ENCODE data around the gene TMC3. TPM values are rescaled to one million over a fixed set of nuclear protein-coding genes. Genes with fewer than 3 reads are reported as not detected.

Gene TMC3
- total and polyA plus RNA-seq, 5 donors = 0.02 to 0.14 TPM; not detected in 3

DNA sequence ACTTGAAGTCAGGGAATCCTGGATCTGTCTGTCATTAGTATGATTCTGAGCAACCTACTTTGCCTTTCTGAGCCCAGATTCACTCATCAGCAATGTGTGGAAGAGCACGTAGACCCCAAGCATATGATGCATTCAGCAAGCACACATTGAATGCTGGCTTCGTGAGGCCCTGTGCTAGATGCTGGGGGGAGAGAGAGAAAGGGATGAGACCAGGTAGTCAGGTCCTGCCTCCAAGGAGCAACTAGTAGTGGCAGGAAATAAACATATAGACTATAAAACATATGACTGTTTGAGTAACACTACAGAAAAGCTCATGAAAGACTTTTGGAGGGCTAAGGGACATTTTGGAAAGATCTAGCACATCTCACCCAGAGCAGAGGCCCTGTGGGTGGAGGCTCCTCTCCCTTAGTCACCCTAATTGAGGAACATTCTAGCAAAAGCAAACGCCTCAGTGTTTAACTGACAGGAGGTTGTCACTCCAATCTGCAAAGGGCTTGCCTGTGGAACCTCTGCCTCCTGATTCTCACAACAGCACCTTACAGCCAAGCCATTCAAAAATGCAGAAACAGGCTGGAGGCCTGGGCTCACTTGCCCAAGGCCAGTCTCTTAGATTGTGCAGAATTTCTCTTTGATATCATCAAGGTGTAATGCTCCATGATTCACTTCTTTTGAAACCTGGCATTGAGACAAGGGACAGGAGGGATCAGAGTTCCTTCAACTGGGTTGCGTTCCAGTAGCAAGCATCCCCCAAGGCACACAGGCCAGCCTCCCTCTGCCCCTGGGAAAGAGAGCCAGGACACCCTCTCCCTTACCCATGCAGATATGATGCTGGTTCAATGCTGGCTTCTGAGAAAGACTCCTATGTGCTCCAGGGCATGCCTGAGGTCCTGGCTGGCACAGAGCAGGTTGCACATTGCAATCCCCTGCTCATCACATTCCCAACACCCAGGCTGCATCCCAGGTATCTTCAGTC lies 76.1 kb downstream of the TMC3 start:
- no peak overlapping the region for H3K27ac ChIP-seq (ENCODE audit: low read length)
- no peaks in the 10 kb centered on the region for H3K27me3 ChIP-seq (ENCODE audit: control insufficient read depth, insufficient read depth)
- intact Hi-C loops (cut with DNase I) = no loop called here
- peaks cover 12% of the 10 kb centered on the region for H3K4me1 ChIP-seq (ENCODE audit: control insufficient read depth, insufficient read depth, low read length)
- 75% methylated on average over 4 of the region's 4 CpGs for WGBS
- ATAC-seq (no peak), DNase-seq (no peak)
- H3K9me3 ChIP-seq (ENCODE audit: control insufficient read depth, low read length) = no peaks in the 10 kb centered on the region
- peak overlapping the region; percentile 39 for H3K4me3 ChIP-seq (ENCODE audit: low read length)

DNA sequence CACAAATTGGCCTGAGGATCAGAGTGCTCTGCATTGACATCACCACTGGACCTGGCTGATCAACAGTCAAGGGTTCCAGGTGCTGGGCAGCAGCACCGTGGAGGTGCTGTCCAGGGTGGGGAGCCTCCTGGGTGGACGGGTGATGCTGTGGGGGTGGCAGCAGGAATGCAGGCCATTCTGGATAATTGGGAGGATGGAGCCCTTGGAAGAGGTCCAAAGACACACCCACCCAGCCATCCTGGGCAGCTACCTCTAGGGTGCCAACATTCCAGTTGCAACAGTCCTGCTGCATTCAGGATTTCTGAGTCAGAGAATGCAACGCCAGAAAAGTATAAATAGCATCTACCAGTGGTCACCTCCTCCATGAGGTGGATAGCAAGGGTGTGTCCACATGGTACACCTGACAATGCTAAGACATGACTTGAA lies 76.9 kb downstream of the TMC3 start:
- ATAC-seq = peak in 1 of 2 donors; percentile 39
- peaks cover 12% of the 10 kb centered on the region for H3K4me1 ChIP-seq (ENCODE audit: control insufficient read depth, insufficient read depth, low read length)
- WGBS = 45% methylated on average over 3 of the region's 3 CpGs

GRCh38 chr15:81296673-81297072 lies 77.3 kb downstream of the TMC3 start:
- H3K9me3 ChIP-seq (ENCODE audit: control insufficient read depth, low read length) = no peaks in the 10 kb centered on the region
- no peaks in the 10 kb centered on the region for H3K27me3 ChIP-seq (ENCODE audit: control insufficient read depth, insufficient read depth)
- intact Hi-C loops (cut with DNase I) = no loop called here
- ATAC-seq (peak; percentile 54 to 75), DNase-seq (peak in 1 of 3 donors; percentile 72)
- peak overlapping the region; percentile 39 for H3K4me3 ChIP-seq (ENCODE audit: low read length)
- WGBS = 49% methylated on average over 11 of the region's 11 CpGs
- peaks cover 12% of the 10 kb centered on the region for H3K4me1 ChIP-seq (ENCODE audit: control insufficient read depth, insufficient read depth, low read length)
- H3K27ac ChIP-seq (ENCODE audit: low read length) = peak overlapping the region; percentile 79

More for the DNA sequence above, 76.9 kb downstream of the TMC3 start:
- Histone ChIP-seq H3K27me3 (ENCODE audit: control insufficient read depth, insufficient read depth) (no peaks in the 10 kb centered on the region), H3K27ac (ENCODE audit: low read length) (peak overlapping the region; percentile 79), H3K4me3 (ENCODE audit: low read length) (peak overlapping the region; percentile 39), H3K9me3 (ENCODE audit: control insufficient read depth, low read length) (no peaks in the 10 kb centered on the region)
- intact Hi-C loops (cut with DNase I) = no loop called here
- DNase-seq = no peak

DNA sequence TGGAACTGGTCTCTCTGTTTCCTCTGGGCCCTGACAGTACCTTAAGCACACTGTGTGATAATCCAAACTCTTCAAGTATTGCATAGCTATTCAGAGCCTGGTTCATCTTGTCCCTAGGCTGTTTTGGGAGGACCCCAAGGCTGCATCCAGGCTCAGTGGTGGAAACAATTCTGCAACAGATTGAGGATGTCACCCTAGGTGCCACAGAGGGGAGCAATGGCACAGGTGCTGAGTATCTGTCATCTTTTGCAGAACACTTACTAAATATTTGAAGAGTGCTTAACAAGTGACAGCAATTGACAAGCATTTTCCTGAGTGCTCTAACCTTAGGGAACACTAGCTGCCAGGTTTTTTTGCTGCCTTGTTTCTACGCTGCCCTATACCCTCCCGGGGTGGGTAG lies 77.8 kb downstream of the TMC3 start:
- H3K4me1 ChIP-seq (ENCODE audit: control insufficient read depth, insufficient read depth, low read length) = peaks cover 12% of the 10 kb centered on the region
- DNase-seq (no peak), ATAC-seq (no peak)
- intact Hi-C loops (cut with DNase I) = no loop called here
- WGBS = 72% methylated on average over 2 of the region's 2 CpGs
- peak overlapping the region; percentile 79 for H3K27ac ChIP-seq (ENCODE audit: low read length)
- no peaks in the 10 kb centered on the region for H3K27me3 ChIP-seq (ENCODE audit: control insufficient read depth, insufficient read depth)
- H3K4me3 ChIP-seq (ENCODE audit: low read length) = no peak overlapping the region
- no peaks in the 10 kb centered on the region for H3K9me3 ChIP-seq (ENCODE audit: control insufficient read depth, low read length)

DNA sequence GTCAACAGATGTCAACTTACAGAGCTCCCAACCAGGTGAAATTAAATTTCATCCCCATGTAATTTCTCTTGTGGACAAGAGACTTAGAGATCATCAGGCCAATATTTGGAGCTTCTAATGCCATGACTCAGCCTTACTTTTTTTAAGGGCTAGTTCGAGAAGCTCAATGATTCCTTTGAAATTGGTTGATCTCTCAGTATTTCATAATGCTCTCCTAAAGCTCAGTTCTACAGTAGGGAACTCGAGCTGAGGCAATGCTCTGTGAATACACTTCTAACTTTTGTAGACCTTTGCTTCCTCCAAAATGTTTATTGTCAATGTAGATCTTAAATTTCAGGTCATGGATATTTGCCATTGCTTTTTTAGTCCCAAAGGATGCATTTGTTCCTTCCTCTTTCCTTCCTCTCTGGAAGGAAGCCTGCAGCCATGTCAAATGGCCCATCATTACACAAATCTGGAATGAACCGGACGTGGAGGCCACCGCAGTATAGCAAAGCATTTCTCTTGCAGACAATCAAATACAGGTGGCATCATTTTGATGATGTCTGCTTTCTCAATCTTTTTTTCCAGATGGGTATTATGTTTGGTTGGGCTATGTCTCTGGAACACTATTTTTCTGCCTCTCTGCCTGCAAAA lies 78.4 kb downstream of the TMC3 start:
- H3K27me3 ChIP-seq (ENCODE audit: control insufficient read depth, insufficient read depth) = no peaks in the 10 kb centered on the region
- H3K9me3 ChIP-seq (ENCODE audit: control insufficient read depth, low read length) = no peaks in the 10 kb centered on the region
- H3K4me1 ChIP-seq (ENCODE audit: control insufficient read depth, insufficient read depth, low read length) = peaks cover 12% of the 10 kb centered on the region
- H3K27ac ChIP-seq (ENCODE audit: low read length) = no peak overlapping the region
- 59% methylated on average over 5 of the region's 5 CpGs for WGBS
- no peak overlapping the region for H3K4me3 ChIP-seq (ENCODE audit: low read length)
- intact Hi-C loops (cut with DNase I) = no loop called here
- DNase-seq (no peak), ATAC-seq (no peak)

DNA sequence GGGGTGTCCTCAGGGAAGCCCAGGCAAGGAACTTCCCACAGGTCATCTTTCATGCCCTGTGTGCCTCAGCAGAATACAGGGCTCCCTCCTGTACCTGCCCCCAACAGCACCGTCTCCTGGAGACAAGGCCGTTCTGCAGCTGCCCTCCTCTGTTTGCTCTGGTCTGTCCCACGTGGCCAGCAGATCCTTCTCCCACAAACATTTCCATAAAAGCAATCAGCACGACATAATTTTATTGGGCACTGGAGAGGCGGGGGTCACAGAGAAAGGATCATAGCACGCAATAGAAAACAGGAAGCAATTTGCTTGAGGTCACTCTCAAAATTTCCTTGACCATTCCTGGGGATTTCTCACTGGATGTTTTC lies 79.5 kb downstream of the TMC3 start:
- no peak overlapping the region for H3K4me3 ChIP-seq (ENCODE audit: low read length)
- DNase-seq (no peak), ATAC-seq (no peak)
- H3K27me3 ChIP-seq (ENCODE audit: control insufficient read depth, insufficient read depth) = no peaks in the 10 kb centered on the region
- no peak overlapping the region for H3K27ac ChIP-seq (ENCODE audit: low read length)
- WGBS = 53% methylated on average over 6 of the region's 6 CpGs
- H3K4me1 ChIP-seq (ENCODE audit: control insufficient read depth, insufficient read depth, low read length) = peaks cover 12% of the 10 kb centered on the region
- intact Hi-C loops (cut with DNase I) = no loop called here
- no peaks in the 10 kb centered on the region for H3K9me3 ChIP-seq (ENCODE audit: control insufficient read depth, low read length)

DNA sequence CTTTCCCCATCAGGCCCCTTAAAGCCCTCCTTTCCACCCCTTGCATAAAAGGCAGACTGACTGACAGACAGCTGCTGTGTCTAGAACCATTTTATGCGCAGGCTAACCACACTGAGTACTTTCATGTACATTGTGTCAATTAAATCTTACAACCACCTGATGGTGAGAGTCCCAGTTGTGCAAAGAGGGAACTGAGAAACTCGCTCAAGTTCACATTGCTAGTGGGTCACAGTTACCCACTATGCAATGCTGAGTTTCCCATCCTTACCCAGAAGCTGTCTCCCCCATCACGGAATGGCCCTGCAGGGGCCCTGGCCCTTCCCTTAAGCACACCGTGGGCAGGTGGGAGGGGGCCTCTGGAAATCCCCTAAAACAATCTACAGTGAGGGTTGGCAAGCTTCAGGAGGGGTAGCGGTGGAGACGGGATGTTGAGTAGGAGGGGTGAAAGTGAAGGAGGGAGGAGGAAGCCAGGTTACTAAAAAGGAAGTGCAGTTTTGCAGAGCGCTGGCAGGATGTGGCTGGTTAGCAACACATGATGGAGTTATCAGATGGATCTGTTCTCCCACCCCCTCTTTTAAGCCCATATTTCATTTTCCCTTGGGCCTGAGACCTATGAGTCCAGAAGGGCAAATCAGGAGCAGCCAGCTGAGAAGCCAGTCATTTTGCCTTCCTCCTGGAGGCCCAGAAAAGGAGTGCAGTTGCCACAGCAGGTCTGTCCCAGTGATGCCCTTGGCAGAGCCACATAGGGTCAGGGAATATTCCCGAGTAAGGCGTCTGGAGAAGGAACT lies 80.1 kb downstream of the TMC3 start:
- DNase-seq (no peak), ATAC-seq (no peak)
- no peak overlapping the region for H3K27ac ChIP-seq (ENCODE audit: low read length)
- intact Hi-C loops (cut with DNase I) = no loop called here
- no peaks in the 10 kb centered on the region for H3K27me3 ChIP-seq (ENCODE audit: control insufficient read depth, insufficient read depth)
- H3K4me1 ChIP-seq (ENCODE audit: control insufficient read depth, insufficient read depth, low read length) = peaks cover 12% of the 10 kb centered on the region
- WGBS = 62% methylated on average over 9 of the region's 9 CpGs
- no peak overlapping the region for H3K4me3 ChIP-seq (ENCODE audit: low read length)
- H3K9me3 ChIP-seq (ENCODE audit: control insufficient read depth, low read length) = no peaks in the 10 kb centered on the region

DNA sequence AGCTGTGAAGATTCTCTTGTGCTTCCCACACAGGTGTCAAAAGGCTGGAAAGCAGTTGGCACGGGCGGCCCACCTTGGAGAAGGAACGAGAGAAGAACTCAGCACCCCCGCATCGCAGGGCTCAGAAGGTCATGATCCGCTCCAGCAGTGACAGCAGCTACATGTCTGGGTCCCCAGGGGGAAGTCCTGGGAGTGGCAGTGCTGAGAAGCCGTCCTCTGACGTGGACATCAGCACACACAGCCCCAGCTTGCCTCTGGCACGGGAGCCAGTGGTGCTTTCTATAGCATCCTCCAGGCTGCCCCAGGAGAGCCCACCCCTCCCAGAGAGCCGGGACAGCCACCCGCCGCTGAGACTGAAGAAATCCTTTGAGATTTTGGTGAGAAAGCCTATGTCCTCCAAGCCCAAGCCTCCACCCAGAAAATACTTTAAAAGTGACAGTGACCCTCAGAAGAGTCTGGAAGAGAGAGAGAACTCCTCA lies 81.5 kb downstream of the TMC3 start:
- Histone ChIP-seq H3K27ac (ENCODE audit: low read length) (no peak overlapping the region), H3K9me3 (ENCODE audit: control insufficient read depth, low read length) (no peaks in the 10 kb centered on the region), H3K4me3 (ENCODE audit: low read length) (no peak overlapping the region), H3K27me3 (ENCODE audit: control insufficient read depth, insufficient read depth) (no peaks in the 10 kb centered on the region), H3K4me1 (ENCODE audit: control insufficient read depth, insufficient read depth, low read length) (peaks cover 12% of the 10 kb centered on the region)
- 79% methylated on average over 12 of the region's 12 CpGs for WGBS
- ATAC-seq (peak in 1 of 2 donors; percentile 22), DNase-seq (no peak)
- intact Hi-C loops (cut with DNase I) = no loop called here

GRCh38 chr15:81291916-81292522 lies 82.0 kb downstream of the TMC3 start:
- Histone ChIP-seq H3K4me1 (ENCODE audit: control insufficient read depth, insufficient read depth, low read length) (peaks cover 9% of the 10 kb centered on the region), H3K27ac (ENCODE audit: low read length) (no peak overlapping the region), H3K27me3 (ENCODE audit: control insufficient read depth, insufficient read depth) (no peaks in the 10 kb centered on the region), H3K9me3 (ENCODE audit: control insufficient read depth, low read length) (no peaks in the 10 kb centered on the region), H3K4me3 (ENCODE audit: low read length) (no peak overlapping the region)
- intact Hi-C loops (cut with DNase I) = no loop called here
- 76% methylated on average over 5 of the region's 5 CpGs for WGBS
- ATAC-seq = no peak
- no peak for DNase-seq

- Histone ChIP-seq H3K4me1 (ENCODE audit: control insufficient read depth, insufficient read depth, low read length) (no peaks in the 10 kb centered on the region), H3K27me3 (ENCODE audit: control insufficient read depth, insufficient read depth) (no peaks in the 10 kb centered on the region), H3K4me3 (ENCODE audit: low read length) (no peak overlapping the region), H3K27ac (ENCODE audit: low read length) (no peak overlapping the region), H3K9me3 (ENCODE audit: control insufficient read depth, low read length) (no peaks in the 10 kb centered on the region)
- DNase-seq (no peak), ATAC-seq (no peak)
- WGBS = 72% methylated on average over 4 of the region's 4 CpGs
- intact Hi-C loops (cut with DNase I) = loop anchor here in 1 of 4 donors (10.0 kb wide), 1 partner anchor 95 kb away; no protein-coding TSS in a partner anchor
Observed at GRCh38 chr15:81289910-81290309, 84.1 kb downstream of the TMC3 start.

Measured in right cardiac atrium (tissue), 5 donors.